Activated CD4-positive, alpha-beta T cell treated with anti-CD3 and anti-CD28 coated beads, Interleukin-2, amount 10 ng/mL, durations not matched to agents 7 days and 5 days (primary cell): ENCODE measurements around the gene CYBC1. TPM values are rescaled to one million over a fixed set of nuclear protein-coding genes. Genes with fewer than 3 reads are reported as not detected.

ENCODE experiments used
- CTCF ChIA-PET: fragments of 350-600 bp; sonication (Branson Sonifier 250); formaldehyde crosslinking; loops from one replicate; lab custom pipeline; 2021; ENCODE audit warnings: antibody characterized with exemption; lab: Charles Lee
- POLR2A ChIA-PET: fragments of 350-600 bp; sonication (Branson Sonifier 250); formaldehyde crosslinking; loops from one replicate; lab custom pipeline; 2021; ENCODE audit warnings: antibody characterized with exemption; lab: Charles Lee
- DNase-seq: peaks from one replicate; pipeline ENCODE4 v3.0.0-alpha.2; 2020
- H3K27ac Mint-ChIP-seq: one replicate; pipeline ENCODE4 v1.8.0; 2021; ENCODE audit warnings: mild to moderate bottlenecking, moderate library complexity, mixed read lengths
- H3K27me3 Mint-ChIP-seq: one replicate; pipeline ENCODE4 v1.8.0; 2021; ENCODE audit warnings: mixed read lengths
- H3K36me3 Mint-ChIP-seq: one replicate; pipeline ENCODE4 v1.8.0; 2021; ENCODE audit warnings: low read depth, mixed read lengths
- H3K4me1 Mint-ChIP-seq: one replicate; pipeline ENCODE4 v1.8.0; 2021; ENCODE audit warnings: mixed read lengths
- H3K4me3 Mint-ChIP-seq: one replicate; pipeline ENCODE4 v1.8.0; 2021; ENCODE audit warnings: mild to moderate bottlenecking, moderate library complexity, mixed read lengths
- H3K9me3 Mint-ChIP-seq: one replicate; pipeline ENCODE4 v1.8.0; 2021; ENCODE audit warnings: mixed read lengths
- total RNA-seq, 2 experiments: library from RNA; stranded (reverse); gene quantifications; one replicate each; pipeline ENCODE4 v1.2.3, GENCODE V29; 2021

The CYBC1 gene
- total RNA-seq, 2 experiments from 2014 or later = 300 to 324 TPM

- Mint-ChIP-seq H3K9me3 (no peaks in the 10 kb centered on the region), H3K36me3 (no peaks in the 10 kb centered on the region), H3K27me3 (no peaks in the 10 kb centered on the region), H3K27ac (no peak overlapping the region), H3K4me1 (peaks cover 2% of the 10 kb centered on the region), H3K4me3 (no peak overlapping the region)
- ChIA-PET CTCF (interaction anchor here (0.7 kb wide), 1 partner anchor 15 kb away, joined by 3 read pairs; no protein-coding TSS in a partner anchor), POLR2A (interaction anchor here (0.5 kb wide), 1 partner anchor 23 kb away, joined by 8 read pairs; no protein-coding TSS in a partner anchor)
- DNase-seq = no peak
These were observed 56.3 kb downstream of the CYBC1 start for GRCh38 chr17:82394278-82394677.

- DNase-seq = no peak
- Mint-ChIP-seq H3K27ac (no peak overlapping the region), H3K4me3 (no peak overlapping the region), H3K4me1 (peaks cover 2% of the 10 kb centered on the region), H3K36me3 (no peaks in the 10 kb centered on the region), H3K9me3 (no peaks in the 10 kb centered on the region), H3K27me3 (no peaks in the 10 kb centered on the region)
- CTCF ChIA-PET = no interaction called here
- POLR2A ChIA-PET = no interaction called here
These were observed 57.6 kb downstream of the CYBC1 start for GRCh38 chr17:82392941-82393340.

Other genes with a start within 250 kb of the CYBC1 start
- gene CCDC57, start 237.9 kb downstream of the CYBC1 start, total RNA-seq = 10 to 100 TPM; 60.5 to 69.7 TPM
- 100 to 1,000 TPM; 104 to 140 TPM for gene SLC16A3, start 221.7 kb downstream of the CYBC1 start, total RNA-seq
- 100 to 1,000 TPM; 115 to 142 TPM for gene CSNK1D, start 177.1 kb downstream of the CYBC1 start, total RNA-seq
- gene CD7, start 133.1 kb downstream of the CYBC1 start, total RNA-seq = 100 to 1,000 TPM; 285 to 292 TPM
- 10 to 100 TPM; 16.4 TPM for gene SECTM1, start 117.0 kb downstream of the CYBC1 start, total RNA-seq
- gene TEX19, start 91.5 kb downstream of the CYBC1 start, total RNA-seq = under 1 TPM in 1 of 2 experiments, not detected in 1; 0.10 TPM
- gene UTS2R, start 79.0 kb downstream of the CYBC1 start, total RNA-seq = not detected
- 10 to 100 TPM; 65.5 to 70.2 TPM for gene HEXD, start 32.4 kb downstream of the CYBC1 start, total RNA-seq
- gene OGFOD3, start 32.2 kb downstream of the CYBC1 start, total RNA-seq = 10 to 100 TPM; 23.8 to 28.0 TPM
- gene NARF, start 8.0 kb upstream of the CYBC1 start, total RNA-seq = 100 to 1,000 TPM; 105 to 117 TPM
- gene FOXK2, start 69.0 kb upstream of the CYBC1 start, total RNA-seq = 10 to 100 TPM; 59.6 to 63.2 TPM
- 10 to 100 TPM; 33.5 to 36.4 TPM for gene WDR45B, start 197.7 kb upstream of the CYBC1 start, total RNA-seq
- gene RAB40B, start 247.9 kb upstream of the CYBC1 start, total RNA-seq = 1 to 10 TPM; 1.7 to 2.2 TPM